K562 (cell line): ENCODE data around the gene USP15. TPM values are rescaled to one million over a fixed set of nuclear protein-coding genes. Genes with fewer than 3 reads are reported as not detected.

Experiments used
- KLF13 ChIP-seq: fragments of 450-650 bp; IDR thresholded peaks from 2 replicates; pipeline ENCODE4 v1.6.1; 2016; ENCODE audit warnings: missing genetic modification characterization, low read depth, mild to moderate bottlenecking, missing compliant biosample characterization, moderate library complexity, borderline replicate concordance
- MIER1 ChIP-seq: fragments of 450-650 bp; IDR thresholded peaks from 2 replicates; pipeline ENCODE4 v1.6.1; 2016; ENCODE audit warnings: antibody characterized with exemption, mild to moderate bottlenecking, low read depth
- MTA2 ChIP-seq: fragments of 450-650 bp; IDR thresholded peaks from 2 replicates; pipeline ENCODE4 v1.6.1; 2016; ENCODE audit warnings: low read depth
- SAFB ChIP-seq: fragments of 200-400 bp; formaldehyde crosslinking; IDR thresholded peaks from 2 replicates; pipeline ENCODE4 v1.6.1; 2017; ENCODE audit warnings: low read depth, low read length, borderline replicate concordance
- SIX5 ChIP-seq, 2 experiments: IDR thresholded peaks; 2 replicates each; pipeline ENCODE4 v1.6.1; 2011; ENCODE audit warnings: low read length in 2 of 2, borderline replicate concordance in 1 of 2, low read depth in 1 of 2, mild to moderate bottlenecking in 1 of 2, moderate library complexity in 1 of 2; ENCODE audit not compliant: insufficient read depth in 1 of 2
- STAT5B ChIP-seq: fragments of 250-450 bp; sonication (Bioruptor Pico); IDR thresholded peaks from 2 replicates; pipeline ENCODE4 v1.8.0; 2021; ENCODE audit warnings: mild to moderate bottlenecking, inconsistent platforms
- SUPT5H ChIP-seq: fragments of 450-650 bp; IDR thresholded peaks from 2 replicates; pipeline ENCODE4 v1.6.1; 2016
- TEAD4 ChIP-seq, 2 experiments: sonication (generic) in 1 of 2; formaldehyde crosslinking in 1 of 2; IDR thresholded peaks; 2 replicates each; pipeline versions ENCODE4 v1.6.1 to v1.8.0; 2012 to 2022; ENCODE audit warnings: borderline replicate concordance in 1 of 2, inconsistent platforms in 1 of 2, low read length in 1 of 2, mild to moderate bottlenecking in 1 of 2, missing genetic modification reagents in 1 of 2
- TRIM24 ChIP-seq, 2 experiments: fragments of 450-650 bp; IDR thresholded peaks; 2 replicates each; pipeline ENCODE4 v1.6.1; 2016
- U2AF1 ChIP-seq: fragments of 200-400 bp; formaldehyde crosslinking; optimal IDR thresholded peaks from 2 replicates; pipeline ENCODE3; 2017; ENCODE audit warnings: mild to moderate bottlenecking, low read depth, low read length, moderate library complexity
- ZBTB34 ChIP-seq: fragments of 250-450 bp; sonication (Bioruptor Pico); IDR thresholded peaks from 2 replicates; pipeline ENCODE4 v1.8.0; 2021; ENCODE audit warnings: mild to moderate bottlenecking, moderate library complexity
- ZNF197 ChIP-seq: fragments of 200-800 bp; sonication (Bioruptor generic); IDR thresholded peaks from 2 replicates; pipeline ENCODE4 v1.6.1; 2016; ENCODE audit warnings: low read depth, missing genetic modification characterization, missing compliant biosample characterization
- ZNF280A ChIP-seq: fragments of 450-650 bp; IDR thresholded peaks from 2 replicates; pipeline ENCODE4 v1.6.1; 2018; ENCODE audit warnings: mild to moderate bottlenecking, low read depth; ENCODE audit not compliant: partially characterized antibody
- polyA plus RNA-seq, 8 experiments: library from polyadenylated mRNA; depleted of rRNA in 4 of 8; stranded (reverse) in 5 of 8; unstranded in 3 of 8; fragments of >200 nt; fragmentation: Nextera tagmentation in 2 of 8; fragmentation: Illumina TruSeq in 1 of 8; extraction: Ambion mirVana in 2 of 8; extraction: Trizol in 1 of 8; gene quantifications; 2 replicates each; pipeline versions ENCODE4 v1.2.1 to v1.2.3, GENCODE V29; 2011 to 2014; ENCODE audit warnings: inconsistent platforms in 1 of 8, missing spikeins in 1 of 8
- total RNA-seq, 7 experiments: library from RNA; depleted of rRNA in 6 of 7; stranded (reverse); fragments of >200 nt in 6 of 7; fragmentation: Illumina TruSeq in 2 of 7; extraction: Trizol in 2 of 7; gene quantifications; 2 replicates each; pipeline versions ENCODE4 v1.2.1 to v1.2.3, GENCODE V29; 2011 to 2021; ENCODE audit warnings: low replicate concordance in 1 of 7
- TF ChIP-seq, protein P1 (sequence below): fragments of 200-600 bp; sonication (generic); IDR thresholded peaks from one replicate; pipeline ENCODE4 v1.6.1; 2012; ENCODE audit warnings: mild to moderate bottlenecking, low read depth, low read length, inconsistent platforms

USP15 gene
- total and polyA plus RNA-seq, 9 of the 15 experiments (the other 6 are each of a cell fraction or from before 2014, with no cell fraction given) = 140 to 272 (median 182) TPM

DNA sequence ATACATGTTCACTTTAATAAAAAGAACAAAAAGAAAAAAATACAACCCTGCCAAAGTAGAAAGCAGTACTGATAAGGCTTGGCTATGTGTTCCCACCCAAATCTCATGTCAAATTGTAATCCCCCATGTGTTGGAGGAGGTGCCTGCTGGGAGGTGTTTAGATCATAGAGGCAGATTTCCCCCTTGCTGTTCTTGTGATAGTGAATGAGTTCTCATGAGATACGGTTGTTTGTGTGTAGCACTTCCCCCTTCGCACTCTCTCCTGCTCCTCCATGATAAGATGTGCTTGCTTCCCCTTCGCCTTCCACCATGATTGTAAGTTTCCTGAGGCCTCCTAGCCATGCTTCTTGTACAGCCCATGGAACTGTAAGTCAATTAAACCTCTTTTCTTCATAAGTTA, 59.9 kb downstream of the USP15 start (continued):
- TF ChIP-seq, protein P1, sequence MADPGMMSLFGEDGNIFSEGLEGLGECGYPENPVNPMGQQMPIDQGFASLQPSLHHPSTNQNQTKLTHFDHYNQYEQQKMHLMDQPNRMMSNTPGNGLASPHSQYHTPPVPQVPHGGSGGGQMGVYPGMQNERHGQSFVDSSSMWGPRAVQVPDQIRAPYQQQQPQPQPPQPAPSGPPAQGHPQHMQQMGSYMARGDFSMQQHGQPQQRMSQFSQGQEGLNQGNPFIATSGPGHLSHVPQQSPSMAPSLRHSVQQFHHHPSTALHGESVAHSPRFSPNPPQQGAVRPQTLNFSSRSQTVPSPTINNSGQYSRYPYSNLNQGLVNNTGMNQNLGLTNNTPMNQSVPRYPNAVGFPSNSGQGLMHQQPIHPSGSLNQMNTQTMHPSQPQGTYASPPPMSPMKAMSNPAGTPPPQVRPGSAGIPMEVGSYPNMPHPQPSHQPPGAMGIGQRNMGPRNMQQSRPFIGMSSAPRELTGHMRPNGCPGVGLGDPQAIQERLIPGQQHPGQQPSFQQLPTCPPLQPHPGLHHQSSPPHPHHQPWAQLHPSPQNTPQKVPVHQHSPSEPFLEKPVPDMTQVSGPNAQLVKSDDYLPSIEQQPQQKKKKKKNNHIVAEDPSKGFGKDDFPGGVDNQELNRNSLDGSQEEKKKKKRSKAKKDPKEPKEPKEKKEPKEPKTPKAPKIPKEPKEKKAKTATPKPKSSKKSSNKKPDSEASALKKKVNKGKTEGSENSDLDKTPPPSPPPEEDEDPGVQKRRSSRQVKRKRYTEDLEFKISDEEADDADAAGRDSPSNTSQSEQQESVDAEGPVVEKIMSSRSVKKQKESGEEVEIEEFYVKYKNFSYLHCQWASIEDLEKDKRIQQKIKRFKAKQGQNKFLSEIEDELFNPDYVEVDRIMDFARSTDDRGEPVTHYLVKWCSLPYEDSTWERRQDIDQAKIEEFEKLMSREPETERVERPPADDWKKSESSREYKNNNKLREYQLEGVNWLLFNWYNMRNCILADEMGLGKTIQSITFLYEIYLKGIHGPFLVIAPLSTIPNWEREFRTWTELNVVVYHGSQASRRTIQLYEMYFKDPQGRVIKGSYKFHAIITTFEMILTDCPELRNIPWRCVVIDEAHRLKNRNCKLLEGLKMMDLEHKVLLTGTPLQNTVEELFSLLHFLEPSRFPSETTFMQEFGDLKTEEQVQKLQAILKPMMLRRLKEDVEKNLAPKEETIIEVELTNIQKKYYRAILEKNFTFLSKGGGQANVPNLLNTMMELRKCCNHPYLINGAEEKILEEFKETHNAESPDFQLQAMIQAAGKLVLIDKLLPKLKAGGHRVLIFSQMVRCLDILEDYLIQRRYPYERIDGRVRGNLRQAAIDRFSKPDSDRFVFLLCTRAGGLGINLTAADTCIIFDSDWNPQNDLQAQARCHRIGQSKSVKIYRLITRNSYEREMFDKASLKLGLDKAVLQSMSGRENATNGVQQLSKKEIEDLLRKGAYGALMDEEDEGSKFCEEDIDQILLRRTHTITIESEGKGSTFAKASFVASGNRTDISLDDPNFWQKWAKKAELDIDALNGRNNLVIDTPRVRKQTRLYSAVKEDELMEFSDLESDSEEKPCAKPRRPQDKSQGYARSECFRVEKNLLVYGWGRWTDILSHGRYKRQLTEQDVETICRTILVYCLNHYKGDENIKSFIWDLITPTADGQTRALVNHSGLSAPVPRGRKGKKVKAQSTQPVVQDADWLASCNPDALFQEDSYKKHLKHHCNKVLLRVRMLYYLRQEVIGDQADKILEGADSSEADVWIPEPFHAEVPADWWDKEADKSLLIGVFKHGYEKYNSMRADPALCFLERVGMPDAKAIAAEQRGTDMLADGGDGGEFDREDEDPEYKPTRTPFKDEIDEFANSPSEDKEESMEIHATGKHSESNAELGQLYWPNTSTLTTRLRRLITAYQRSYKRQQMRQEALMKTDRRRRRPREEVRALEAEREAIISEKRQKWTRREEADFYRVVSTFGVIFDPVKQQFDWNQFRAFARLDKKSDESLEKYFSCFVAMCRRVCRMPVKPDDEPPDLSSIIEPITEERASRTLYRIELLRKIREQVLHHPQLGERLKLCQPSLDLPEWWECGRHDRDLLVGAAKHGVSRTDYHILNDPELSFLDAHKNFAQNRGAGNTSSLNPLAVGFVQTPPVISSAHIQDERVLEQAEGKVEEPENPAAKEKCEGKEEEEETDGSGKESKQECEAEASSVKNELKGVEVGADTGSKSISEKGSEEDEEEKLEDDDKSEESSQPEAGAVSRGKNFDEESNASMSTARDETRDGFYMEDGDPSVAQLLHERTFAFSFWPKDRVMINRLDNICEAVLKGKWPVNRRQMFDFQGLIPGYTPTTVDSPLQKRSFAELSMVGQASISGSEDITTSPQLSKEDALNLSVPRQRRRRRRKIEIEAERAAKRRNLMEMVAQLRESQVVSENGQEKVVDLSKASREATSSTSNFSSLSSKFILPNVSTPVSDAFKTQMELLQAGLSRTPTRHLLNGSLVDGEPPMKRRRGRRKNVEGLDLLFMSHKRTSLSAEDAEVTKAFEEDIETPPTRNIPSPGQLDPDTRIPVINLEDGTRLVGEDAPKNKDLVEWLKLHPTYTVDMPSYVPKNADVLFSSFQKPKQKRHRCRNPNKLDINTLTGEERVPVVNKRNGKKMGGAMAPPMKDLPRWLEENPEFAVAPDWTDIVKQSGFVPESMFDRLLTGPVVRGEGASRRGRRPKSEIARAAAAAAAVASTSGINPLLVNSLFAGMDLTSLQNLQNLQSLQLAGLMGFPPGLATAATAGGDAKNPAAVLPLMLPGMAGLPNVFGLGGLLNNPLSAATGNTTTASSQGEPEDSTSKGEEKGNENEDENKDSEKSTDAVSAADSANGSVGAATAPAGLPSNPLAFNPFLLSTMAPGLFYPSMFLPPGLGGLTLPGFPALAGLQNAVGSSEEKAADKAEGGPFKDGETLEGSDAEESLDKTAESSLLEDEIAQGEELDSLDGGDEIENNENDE = no peak
- TF ChIP-seq STAT5B (CRISPR knock-in tag) (no peak), MTA2 (peak; percentile 56), MIER1 (no peak), TRIM24 (IDR thresholded peaks at IDR 0.05) (peak; percentile 97 to 98), ZNF280A (no peak), U2AF1 (no peak), ZBTB34 (no peak), SAFB (no peak), TEAD4 (IDR thresholded peaks at IDR 0.05; ENCODE audit: low read length) (peak; percentile 53), TEAD4 (CRISPR knock-in tag; IDR thresholded peaks at IDR 0.05; ENCODE audit: borderline replicate concordance) (no peak), KLF13 (no peak), SIX5 (IDR thresholded peaks at IDR 0.05; ENCODE audit: borderline replicate concordance in 1 of 2, insufficient read depth in 1 of 2, low read depth in 1 of 2, low read length in 2 of 2) (no peak), ZNF197 (CRISPR knock-in tag) (no peak), SUPT5H (peak; percentile 20; the same call in 1 of the 2 replicates)
